ENCODE results near the gene CCBE1. TPM values are rescaled to one million over a fixed set of nuclear protein-coding genes. Genes with fewer than 3 reads are reported as not detected.

Gene CCBE1
- polyA plus RNA-seq, 5 donors = 75.0 to 105 (median 79.2) TPM

GRCh38 chr18:59505356-59505755, 191.9 kb downstream of the CCBE1 start:
- DNase-seq = peak in 1 of 2 donors; percentile 47

DNA sequence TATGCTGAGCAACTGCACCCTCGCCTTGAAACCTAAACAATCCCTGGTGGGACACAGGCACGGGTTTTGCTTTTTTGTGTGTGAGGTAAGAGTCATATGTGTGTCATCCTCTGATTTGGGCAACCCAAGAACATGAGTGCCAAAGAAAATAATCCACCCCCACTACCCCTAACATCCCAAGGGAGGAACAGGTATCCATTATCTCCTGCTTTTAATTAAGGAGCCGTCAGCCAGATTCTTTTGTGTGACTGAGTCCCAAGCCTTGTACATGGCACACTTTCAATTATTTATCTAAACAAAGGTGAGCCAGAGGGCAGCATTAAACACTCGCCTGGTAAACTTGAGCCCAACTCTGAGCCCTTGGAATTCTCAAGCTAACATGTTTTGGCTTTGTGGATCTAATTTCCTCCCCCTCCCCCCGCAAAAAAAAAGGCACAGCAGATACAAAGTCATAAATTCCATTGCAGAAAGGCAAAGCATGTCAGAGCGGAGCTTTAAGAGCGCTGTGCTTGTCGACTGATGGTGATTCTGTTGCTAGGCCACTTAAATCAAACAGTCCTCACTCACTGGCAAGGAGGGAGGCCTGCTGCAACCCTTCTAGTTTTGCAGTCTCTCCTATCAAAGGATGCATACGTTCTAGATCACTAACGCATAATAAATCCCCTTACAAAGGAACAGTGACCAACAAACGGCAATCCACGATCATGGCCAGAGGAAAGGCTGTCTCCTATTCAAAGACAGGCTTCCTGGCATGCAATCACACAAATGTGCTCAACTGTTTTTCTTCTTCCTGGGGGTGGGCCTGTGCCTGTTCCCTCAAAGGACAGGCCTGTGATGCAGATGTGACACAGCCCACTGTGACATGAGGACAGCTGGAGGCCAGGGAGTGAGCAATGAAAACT, 194.7 kb downstream of the CCBE1 start:
- DNase-seq = peak; percentile 96 to 98

- DNase-seq = no peak
Measured at GRCh38 chr18:59501920-59502273, 195.3 kb downstream of the CCBE1 start.

DNA sequence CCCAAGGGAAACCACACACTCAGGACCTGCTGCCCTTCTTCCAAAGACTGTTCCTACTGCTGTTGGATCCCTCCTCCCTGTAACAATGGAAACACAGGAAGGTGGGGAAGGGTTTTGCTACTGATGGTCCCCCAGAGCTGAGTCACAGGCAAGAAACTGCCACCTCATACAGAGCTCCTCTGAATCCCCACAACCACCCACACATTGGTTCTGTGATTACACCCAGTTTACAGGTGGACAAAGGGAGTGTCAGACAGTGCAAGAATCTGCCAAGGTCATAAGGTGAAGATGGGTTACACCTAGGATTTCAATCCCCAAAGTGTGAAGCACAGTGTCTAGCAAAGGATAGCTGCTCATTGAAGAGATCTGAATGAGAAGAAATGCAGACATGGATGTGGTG, 196.5 kb downstream of the CCBE1 start:
- DNase-seq = no peak

- DNase-seq = no peak
Measured at GRCh38 chr18:59498506-59499086, 198.6 kb downstream of the CCBE1 start.

DNA sequence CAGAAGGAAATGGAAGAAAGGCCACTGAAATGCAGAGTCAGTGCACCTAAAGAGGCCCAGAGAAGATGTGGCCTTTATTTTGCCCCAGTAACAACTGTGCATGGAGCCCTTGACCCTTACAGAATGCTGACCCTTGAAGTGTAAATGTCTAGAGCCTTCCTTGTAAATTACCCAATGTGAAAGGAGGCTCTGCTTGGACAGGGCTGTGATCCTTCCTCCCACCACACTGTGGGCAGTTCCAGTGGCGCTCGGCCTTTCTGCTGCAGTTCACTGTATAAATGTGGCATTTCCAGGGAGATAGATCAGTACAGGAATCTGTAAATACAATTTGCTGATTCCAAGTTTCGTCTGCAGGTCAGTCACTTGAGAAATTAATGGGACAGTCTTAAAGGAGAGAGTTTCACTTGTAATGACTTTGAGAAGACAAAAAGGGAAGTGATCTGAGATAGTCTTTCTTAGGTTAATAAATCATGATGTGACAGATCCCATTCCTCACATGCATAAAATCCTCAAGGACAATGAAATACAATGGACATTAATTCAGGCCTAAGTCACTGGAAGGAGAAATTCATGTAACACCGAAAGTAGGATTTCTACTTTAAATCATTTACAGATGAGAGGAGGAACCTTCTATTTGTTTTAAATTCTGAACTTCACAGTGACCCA, 204.3 kb downstream of the CCBE1 start:
- no peak for DNase-seq

DNA sequence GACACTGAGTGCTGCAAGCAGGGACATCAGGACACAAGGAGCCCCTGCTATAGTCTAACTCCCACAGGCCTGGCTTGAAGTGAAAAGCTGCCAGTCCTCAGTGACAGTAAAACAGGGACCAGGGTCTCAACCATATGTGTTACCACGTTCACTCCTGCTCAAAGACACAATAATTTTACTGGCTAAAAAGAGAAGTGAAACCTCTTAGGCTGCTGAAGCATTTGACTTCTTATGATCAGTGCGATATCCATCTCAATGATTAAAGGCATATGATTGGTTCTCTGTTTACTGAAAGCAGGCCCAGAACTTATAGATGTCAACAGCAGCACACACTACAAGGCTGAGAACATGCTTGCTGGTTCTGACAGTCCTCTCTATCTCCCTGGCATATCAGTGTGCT, 208.3 kb downstream of the CCBE1 start:
- DNase-seq = no peak

DNA sequence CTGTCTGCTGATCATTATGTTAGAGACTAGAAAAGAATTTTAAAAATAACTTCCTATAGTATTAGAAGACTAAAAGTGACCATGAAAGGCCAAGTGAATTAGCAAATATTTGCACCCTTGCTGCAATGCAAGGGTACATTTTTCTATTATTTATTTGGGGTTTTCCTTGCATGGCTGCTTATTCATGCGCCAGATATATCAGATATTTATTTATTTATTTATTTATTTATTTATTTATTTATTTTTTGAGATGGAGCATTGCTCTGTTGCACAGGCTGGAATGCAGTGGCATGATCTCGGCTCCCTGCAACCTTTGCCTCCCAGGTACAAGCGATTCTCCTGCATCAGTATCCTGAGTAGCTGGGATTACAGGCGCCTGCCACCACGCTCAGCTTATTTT, 211.8 kb downstream of the CCBE1 start:
- DNase-seq = no peak

DNA sequence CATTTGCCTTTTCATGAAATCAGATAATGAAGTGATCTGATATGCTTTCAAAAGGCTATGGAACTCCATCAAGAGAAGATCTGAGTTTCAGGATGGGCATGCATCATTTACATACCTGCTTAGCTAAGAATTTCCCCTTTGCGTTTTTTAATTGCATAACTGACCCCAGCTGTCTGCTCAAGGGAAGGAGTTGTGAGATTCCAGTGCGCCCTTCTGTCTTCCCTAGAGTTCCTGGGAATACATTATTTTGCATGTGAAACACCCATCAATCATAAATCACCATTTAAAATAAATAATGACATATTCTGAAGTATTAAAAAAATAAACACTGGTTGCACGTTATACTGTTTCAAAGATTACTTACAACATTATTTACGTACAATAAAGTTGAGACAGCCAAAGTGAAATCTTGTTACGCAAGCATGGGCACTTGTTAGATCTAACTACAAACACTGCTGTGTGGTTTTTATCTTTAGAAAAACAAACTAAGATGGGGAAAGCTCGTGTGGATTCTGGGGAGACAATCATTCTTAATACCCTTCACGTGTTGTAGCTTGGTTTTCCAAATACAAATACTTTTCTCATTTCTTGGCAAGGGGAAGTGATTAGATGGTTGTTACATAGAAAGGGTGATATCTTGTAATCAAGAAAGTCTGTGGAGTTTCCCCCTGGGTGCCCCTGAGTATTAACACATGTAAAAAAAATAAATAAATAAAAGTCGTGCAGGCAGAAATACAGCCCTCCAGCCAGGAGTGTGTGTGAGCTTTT, 212.5 kb downstream of the CCBE1 start:
- peak; percentile 66 to 78 for DNase-seq

DNA sequence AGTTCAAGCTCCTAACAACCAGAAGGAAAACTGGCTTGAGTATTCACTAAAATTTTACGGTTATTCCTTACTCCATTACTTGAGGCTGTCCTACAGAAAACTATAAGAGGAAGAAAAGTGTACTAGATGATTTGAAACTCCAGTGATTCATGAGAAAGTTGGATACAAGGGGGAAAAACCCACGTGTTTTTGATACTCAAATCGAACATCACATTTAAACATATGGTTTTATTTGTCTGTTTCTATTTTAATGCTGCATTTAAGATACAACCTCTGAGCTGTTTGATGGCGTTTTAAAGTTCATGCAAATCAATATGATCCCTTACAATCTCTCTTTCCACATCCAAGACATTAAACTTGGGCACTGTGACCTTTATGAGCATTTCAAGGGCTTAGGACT, 213.1 kb downstream of the CCBE1 start:
- no peak for DNase-seq

DNA sequence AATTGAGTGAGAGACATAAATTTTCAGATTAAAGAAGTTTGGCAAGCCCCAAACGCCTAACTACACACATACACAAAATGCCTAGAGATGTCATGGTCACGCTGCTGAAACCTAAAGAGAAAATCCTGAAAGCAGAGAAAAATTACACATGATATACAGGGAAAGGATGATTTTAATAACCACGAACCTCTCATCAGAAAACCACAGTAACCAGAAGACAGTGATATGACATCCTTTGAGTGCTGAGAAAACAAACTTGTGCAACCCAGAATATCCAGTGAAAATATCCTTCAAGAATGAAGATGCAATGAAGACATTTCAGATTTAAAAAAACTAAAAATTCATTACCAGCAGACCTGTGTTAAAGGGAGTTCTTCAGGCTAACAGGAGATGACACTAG, 215.8 kb downstream of the CCBE1 start:
- no peak for DNase-seq

- DNase-seq = no peak
Measured at GRCh38 chr18:59479776-59480175, 217.4 kb downstream of the CCBE1 start.

DNA sequence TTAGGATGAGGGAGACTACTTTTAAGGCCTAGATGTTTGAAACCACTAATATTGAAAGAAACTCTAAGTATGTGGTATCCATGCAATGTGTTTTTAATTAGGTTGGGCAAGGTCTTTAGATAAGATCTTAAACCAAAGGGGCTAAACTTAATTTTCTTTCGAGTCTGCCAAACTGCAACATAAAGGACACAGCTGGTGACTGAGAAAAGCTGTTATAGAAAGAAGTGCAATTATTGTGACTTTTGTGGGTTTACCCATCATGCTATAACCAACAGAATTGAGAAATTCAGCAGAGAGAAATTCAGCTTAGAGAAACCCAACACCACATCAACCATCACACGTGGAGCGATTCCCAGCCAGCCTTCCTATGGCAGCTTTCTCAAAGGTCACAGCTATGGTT, 218.6 kb downstream of the CCBE1 start:
- peak; percentile 78 to 81 for DNase-seq

DNA sequence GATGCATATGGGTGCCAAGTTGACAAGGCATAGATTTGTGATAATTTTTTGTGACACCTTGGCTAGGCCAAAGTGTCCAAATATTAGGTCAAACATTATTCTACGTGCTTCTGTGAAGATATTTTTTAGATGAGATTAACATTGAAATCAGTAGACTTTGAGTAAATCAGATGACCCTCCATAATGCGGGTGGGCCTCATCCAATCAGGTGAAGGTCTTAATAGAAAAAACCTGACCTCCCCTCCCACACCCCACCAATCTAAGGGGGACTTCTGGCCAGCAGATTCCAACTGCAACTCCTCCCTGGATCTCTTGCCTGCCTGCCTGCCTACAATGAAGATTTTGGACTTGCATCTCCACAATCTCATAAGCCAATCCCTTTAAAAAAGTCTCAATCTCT, 219.4 kb downstream of the CCBE1 start:
- DNase-seq = no peak

DNA sequence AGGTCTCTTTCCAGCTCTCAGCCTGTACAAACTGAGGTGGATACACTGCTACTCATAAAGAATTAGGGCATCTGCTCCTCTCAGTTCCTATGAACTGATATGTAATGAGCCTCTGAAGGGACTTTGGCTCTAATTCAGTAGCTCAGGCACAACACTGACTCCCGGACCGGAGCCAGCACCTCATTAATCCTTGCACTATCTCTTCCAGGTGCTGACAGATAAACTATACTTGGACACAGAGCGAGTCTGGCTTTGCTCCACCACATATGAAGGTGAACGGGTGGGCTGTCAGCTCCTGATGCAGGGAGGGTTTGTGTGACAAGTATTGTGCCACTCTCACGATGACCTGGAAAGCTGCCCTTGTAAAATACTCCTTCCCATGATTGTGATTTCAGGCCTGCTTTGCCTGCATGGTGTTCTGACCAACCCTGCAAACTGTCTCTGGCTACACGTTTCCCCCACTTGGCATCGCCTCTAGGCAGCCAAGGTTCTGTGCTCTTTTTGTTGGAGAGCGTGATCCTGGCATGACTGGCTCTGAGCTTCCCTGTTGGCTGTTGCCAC, 226.6 kb downstream of the CCBE1 start:
- peak; percentile 29 to 55 for DNase-seq

DNA sequence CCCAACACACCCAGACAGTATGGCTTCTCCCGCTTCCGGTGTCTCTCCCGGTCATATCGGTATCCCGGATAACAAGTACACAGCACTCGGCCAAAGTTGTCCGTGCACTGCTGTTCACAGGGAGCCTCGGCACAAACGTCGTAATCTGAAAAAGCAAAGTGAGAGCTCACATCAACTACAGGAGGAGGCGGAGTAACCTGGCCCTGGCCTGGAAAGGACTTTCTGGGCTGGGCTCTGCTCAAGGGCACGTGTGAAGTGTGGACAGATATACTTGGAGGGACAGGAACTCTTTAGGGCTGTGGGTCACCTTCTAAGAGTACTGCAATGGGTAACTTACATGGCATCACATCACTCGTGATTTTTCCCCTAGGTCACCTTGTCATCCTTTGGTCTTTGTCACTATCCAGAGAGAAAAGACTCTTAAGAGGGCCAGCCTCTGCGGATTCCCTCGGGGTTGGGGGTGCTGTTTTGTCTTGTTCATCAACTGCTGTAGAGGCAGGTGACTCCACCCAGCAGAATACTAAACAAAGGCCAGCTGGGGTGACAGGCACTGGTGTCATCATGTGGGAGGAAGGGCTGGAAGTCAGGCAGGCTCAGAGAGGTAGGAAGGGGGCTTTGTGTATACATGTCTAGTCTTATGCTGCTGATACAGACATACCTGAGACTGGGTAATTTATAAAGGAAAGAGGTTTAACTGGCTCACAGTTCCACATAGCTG, 227.6 kb downstream of the CCBE1 start:
- no peak for DNase-seq

DNA sequence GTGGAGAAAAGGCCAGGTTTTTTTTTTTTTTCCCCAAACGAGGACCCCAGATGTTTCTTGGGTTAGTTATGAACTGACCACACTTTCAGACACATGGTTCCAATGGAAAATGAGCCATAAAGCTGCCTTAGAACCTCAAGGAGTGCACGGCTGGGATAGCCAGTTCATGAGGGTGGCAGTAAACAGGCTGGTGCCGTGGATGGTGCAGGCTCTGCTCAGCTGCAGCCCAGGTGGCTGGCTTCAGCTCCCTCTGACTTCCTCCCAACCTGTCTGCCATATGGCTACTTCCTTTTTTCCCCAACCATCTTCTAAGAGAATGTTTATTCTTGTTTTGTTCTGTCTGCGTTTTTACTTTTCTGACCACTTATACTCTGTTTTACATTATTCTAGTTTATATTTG, 228.4 kb downstream of the CCBE1 start:
- no peak for DNase-seq

- DNase-seq = no peak
Measured at GRCh38 chr18:59467497-59467896, 229.7 kb downstream of the CCBE1 start.

- DNase-seq = no peak
Measured at GRCh38 chr18:59466980-59467379, 230.2 kb downstream of the CCBE1 start.

- DNase-seq = no peak
Measured at GRCh38 chr18:59464486-59464885, 232.7 kb downstream of the CCBE1 start.

- no peak for DNase-seq
Measured at GRCh38 chr18:59461171-59461570, 236.1 kb downstream of the CCBE1 start.

Data from right lung (tissue), 5 donors.